GM21528 (cell line): Measurements from ENCODE around the gene ZNF136.

ENCODE experiments used
- ATAC-seq: cut with Tn5 transposase; IDR thresholded peaks from one replicate; pipeline ENCODE4 v1.9.1; 2021; ENCODE audit warnings: mild to moderate bottlenecking, moderate library complexity; ENCODE audit not compliant: unreplicated experiment, low FRiP score

ZNF136 gene

DNA sequence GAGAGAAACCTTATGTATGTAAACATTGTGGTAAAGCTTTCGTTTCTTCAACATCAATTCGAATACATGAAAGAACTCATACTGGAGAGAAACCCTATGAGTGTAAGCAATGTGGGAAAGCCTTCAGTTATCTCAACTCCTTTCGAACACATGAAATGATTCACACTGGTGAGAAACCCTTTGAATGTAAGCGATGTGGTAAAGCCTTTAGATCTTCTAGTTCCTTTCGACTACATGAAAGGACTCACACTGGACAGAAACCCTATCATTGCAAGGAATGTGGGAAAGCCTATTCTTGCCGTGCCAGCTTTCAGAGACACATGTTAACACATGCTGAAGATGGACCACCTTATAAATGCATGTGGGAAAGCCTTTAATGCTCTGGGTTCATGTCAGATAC lies 24.7 kb downstream of the ZNF136 start:
- no peak for ATAC-seq

DNA sequence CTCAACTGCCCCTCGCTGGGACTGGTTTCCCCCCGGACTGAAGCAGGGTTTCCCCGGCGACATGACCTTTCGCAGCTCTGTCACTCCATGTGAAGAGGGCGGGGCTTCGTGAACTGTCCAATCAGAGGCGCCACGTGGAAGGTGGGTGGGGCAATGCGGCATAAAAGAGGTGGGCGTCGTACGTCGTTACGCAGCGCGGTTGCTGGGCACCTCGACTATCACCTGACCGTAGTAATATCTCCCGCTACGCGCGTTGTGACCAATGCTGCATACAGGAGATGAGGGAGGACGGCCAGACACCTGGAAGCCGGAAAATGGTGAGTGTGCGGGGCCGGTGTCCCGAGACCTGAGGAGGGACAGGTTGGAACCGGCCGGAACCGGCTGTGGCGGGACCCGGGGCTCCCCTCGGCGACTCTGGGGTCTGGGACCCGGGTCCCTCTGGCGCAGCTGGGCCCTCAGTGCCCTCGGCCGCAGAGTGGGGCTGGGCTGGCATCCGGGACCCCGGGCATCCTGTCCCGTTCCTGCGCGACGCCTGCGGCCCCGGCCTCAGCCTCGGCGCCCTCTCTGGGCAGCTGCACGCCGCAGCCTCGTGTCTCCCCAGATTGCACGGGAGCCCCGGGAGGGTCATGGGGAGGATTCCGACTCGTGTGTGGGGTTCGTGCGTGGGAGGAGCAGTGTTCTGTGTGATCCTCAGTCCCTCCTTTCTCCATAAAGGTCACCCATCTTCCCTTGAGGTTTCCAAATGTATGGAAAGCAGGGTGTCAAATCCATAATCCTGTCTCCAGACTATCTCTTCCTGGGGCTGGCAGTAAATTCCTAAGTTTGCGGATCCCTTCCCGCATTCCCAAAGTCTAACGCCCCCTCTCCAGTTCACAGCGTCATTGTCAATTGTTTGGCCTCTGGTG lies 32.2 kb downstream of the ZNF136 start:
- no peak for ATAC-seq

DNA sequence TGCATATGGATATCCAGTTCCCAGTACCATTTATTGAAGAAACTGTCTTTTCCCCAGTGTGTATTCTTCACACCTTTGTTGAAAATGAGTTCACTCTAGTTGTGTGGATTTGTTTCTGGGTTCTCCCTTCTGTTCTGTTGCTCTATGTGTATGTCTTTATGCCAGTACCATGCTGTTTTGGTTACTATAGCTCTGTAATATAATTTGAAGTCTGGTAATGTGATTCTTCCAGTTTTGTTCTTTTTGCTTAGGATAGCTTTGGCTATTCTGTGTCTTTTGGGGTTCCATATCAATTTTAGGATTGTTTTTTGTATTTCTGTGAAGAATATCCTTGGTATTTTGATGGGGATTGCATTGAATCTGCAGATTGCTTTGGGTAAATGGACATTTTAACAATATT lies 35.2 kb downstream of the ZNF136 start:
- no peak for ATAC-seq

GRCh38 chr19:12199757-12200419 lies 37.0 kb downstream of the ZNF136 start:
- no peak for ATAC-seq

DNA sequence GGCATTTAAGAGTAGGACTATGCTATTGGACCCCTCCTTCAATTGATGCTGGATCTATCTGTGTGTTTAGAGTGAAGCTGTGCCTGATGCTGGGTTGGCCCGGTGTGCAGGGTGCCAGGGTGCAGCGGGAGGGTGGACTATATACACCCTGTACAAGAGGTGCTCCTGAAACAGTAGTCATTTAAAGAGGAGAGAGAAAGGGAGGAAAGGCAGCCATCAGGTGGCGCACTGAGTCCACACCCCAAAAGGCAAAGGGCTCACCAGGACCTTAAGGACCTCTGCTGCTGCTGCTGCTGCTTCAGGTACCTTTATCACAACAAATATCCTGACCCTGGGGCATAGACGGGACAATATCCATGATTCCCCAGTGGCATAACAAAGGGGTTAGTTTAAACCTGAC lies 39.4 kb downstream of the ZNF136 start:
- ATAC-seq = no peak

DNA sequence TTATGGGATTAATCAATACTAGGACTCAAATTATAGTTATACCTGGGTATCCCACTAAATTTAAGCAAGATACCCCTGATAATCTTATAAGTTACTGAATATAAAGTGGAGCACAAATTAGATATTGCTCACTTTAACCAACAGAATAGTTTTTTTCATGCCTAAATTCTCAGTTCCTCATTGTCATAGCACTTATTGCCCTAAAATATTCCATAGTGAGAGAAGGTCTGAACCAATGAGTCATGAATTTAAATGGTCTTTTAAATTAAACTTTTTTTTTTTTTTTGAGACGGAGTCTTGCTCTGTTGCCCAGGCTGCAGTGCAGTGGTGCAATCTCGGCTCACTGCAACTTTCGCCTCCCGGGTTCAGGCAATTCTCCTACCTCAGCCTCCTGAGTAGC lies 42.4 kb downstream of the ZNF136 start:
- ATAC-seq = no peak

DNA sequence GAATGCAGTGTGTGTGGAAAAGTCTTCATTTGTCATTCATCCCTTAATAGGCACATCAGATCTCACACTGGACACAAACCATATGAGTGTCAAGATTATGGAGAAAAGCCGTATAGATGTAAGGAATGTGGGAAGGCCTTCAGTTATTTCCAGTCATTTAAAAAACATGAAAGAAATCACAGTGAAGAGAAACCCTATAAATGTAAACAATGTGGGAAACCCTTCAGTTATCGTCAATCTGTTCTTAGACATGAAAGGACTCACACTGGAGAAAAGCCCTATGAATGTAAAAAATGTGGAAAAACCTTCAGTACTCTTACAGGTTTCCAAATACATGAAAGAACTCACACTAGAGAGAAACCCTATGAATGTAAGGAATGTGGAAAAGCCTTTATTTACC lies 45.3 kb downstream of the ZNF136 start:
- ATAC-seq = no peak

DNA sequence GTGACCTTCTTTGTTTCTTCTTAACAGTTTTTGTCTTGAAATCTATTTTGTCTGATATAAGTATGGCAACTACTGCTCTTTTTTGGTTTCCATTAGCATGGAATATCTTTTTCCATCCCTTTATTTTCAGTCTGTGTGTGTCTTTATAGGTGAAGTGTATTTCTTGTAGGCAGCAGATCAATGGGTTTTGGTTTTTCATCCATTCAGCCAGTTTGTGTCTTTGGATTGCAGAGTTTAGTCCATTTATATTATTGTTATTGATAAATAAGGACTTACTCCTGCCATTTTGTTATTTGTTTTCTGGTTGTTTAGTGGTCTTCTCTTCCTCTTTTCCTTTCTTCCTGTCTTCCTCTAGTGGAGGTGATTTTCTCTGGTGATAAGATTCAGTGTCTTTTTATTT lies 54.4 kb downstream of the ZNF136 start:
- ATAC-seq = no peak

GRCh38 chr19:12222980-12223630 lies 60.2 kb downstream of the ZNF136 start:
- no peak for ATAC-seq

GRCh38 chr19:12224676-12225075 lies 61.8 kb downstream of the ZNF136 start:
- no peak for ATAC-seq

- ATAC-seq = no peak
Observed at GRCh38 chr19:12229990-12230389, 67.1 kb downstream of the ZNF136 start.

DNA sequence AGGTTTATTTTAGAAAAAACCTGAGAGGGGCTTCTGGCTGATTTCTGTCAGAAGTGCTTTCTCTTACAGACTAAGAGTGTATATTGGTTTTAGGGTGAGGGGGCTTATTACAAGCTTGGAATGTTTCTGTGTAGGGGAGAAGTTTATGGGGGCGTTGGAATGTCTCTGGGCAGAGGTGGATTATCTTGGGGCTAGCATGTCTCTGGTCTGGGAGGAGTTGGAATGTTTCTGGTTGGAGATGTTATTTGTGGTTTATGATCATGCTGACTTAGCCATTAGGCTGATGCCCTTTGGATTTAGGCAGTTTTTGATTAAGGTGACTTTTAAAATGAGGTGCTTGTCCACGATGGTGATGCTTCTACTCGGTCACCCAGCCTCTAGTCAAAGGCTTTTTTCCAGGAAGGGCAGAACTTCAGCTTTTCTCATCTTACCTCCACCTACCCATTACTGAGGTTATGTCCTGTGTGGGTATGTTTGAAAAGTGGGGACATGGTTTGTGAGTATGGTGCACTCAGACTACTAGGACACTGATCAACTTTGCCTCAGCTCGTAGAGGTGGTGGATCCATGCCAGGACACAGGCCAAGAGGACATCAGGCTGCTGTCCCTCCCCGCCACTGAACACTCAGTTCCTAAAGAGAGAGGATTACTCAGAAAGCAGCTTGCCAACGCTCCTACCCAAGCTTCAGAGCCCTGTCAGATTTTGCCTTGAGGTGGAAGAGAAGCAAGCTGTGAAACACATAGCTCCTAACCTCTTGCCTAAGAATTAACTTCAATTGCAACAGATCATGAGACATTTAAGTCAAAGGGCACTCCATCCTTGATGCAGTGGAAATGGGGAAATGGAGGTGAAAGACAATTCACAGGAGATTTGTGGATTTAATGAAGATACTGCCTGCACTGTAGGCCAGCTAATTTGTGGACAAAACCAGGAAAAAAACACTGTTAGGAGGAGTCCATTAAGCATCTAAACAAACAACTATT lies 68.1 kb downstream of the ZNF136 start:
- ATAC-seq = no peak

GRCh38 chr19:12232961-12233360 lies 70.1 kb downstream of the ZNF136 start:
- no peak for ATAC-seq

- ATAC-seq = no peak
Observed at GRCh38 chr19:12237143-12237839, 74.4 kb downstream of the ZNF136 start.
